ENCODE measurements around the gene NRXN3.

- TF ChIP-seq SUZ12 (IDR thresholded peaks at IDR 0.05), result no peak
- no peak for TF ChIP-seq ELF4 (IDR thresholded peaks at IDR 0.05)
- no peak for TF ChIP-seq CTBP1 (IDR thresholded peaks at IDR 0.05; ENCODE audit: borderline replicate concordance)
- no peak for TF ChIP-seq SP1 (IDR thresholded peaks at IDR 0.05)
- no peak for TF ChIP-seq FOXK2 (IDR thresholded peaks at IDR 0.05)
- TF ChIP-seq L3MBTL2 (conservative IDR thresholded peaks at IDR 0.05), result no peak
Measured at GRCh38 chr14:79665556-79665955, 1495.4 kb downstream of the NRXN3 start.

All from HEK293T (cell line).